Adipocyte (in vitro differentiated cells): Measurements from ENCODE around the gene TTC7B.

ENCODE experiments used
- DNase-seq: peaks from one replicate; pipeline ENCODE4 v3.0.0-alpha.2; 2015; ENCODE audit warnings: low read depth
- H3K27me3 ChIP-seq: replicated peaks from 2 replicates; pipeline ENCODE4 v1.7.0; 2013; ENCODE audit warnings: mild to moderate bottlenecking, low read length, moderate library complexity; ENCODE audit not compliant: control insufficient read depth, insufficient read depth
- H3K36me3 ChIP-seq: 2 replicates; pipeline ENCODE4 v1.7.0; 2013; ENCODE audit warnings: low read length, mild to moderate bottlenecking, moderate library complexity; ENCODE audit not compliant: control insufficient read depth, insufficient read depth, severe bottlenecking
- H3K4me1 ChIP-seq: 2 replicates; pipeline ENCODE4 v1.7.0; 2013; ENCODE audit warnings: mild to moderate bottlenecking, low read length, moderate library complexity; ENCODE audit not compliant: control insufficient read depth, insufficient read depth
- H3K4me3 ChIP-seq: 2 replicates; pipeline ENCODE4 v1.7.0; 2013; ENCODE audit warnings: mild to moderate bottlenecking, low read length, moderate library complexity
- H3K9ac ChIP-seq: 2 replicates; pipeline ENCODE4 v1.7.0; 2013; ENCODE audit warnings: mild to moderate bottlenecking, low read length, moderate library complexity
- H3K9me3 ChIP-seq: 2 replicates; pipeline ENCODE4 v1.7.0; 2013; ENCODE audit warnings: mild to moderate bottlenecking, low read length, moderate library complexity; ENCODE audit not compliant: control insufficient read depth

TTC7B gene

DNA sequence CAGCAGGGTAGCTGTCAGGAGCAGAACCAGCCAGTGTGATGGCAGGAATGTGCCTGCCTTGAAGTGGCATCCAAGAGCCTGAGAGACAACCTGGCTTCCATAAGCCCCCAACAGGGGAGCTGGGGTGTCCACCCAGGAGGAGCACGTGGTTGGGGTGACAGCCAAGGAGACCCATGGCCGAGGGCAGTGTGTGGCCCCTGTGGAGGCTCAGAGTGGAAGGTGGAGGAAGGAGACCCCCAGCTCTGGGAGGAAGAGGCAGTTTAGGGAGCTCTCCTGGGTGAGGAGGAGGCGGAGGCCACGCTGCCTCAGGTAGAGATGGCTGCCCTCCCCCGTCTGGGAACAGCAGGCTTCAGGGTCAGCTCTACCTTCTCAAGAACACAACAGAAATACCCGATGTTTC, 272.4 kb downstream of the TTC7B start:
- no peak overlapping the region for H3K9ac ChIP-seq
- no peaks in the 10 kb centered on the region for H3K4me1 ChIP-seq
- no peaks in the 10 kb centered on the region for H3K36me3 ChIP-seq
- no peak for DNase-seq
- H3K27me3 ChIP-seq, result no peaks in the 10 kb centered on the region
- no peak overlapping the region for H3K4me3 ChIP-seq
- no peaks in the 10 kb centered on the region for H3K9me3 ChIP-seq

DNA sequence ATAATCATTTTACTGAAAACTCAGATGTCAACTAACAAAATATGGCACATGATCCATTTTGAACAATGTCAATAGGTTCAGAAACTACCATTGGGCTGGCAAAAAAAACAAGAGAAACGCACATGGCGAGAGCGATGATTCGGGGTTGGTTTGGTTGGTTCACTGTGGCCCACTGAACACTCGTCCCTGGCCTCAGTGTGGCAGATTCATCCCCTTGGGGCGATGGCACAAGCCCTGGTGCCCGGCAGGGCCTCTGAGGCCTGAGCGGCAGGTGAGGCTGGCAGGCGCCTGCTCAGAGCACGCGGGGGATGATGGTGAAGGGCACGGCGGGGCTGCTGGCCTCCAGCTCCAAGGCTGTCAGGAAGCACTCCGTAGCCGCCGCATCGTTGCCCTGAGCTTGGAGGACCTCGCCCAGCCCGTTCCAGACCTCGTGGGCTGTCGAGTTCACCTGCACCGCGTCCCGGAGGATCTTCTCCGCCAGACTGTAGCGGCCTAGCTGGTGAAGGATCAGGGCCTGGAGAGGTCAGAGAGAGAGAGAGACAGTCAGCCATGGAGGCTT, 275.1 kb downstream of the TTC7B start:
- Histone ChIP-seq H3K27me3 (no peaks in the 10 kb centered on the region), H3K36me3 (no peaks in the 10 kb centered on the region), H3K4me3 (no peak overlapping the region), H3K9me3 (no peaks in the 10 kb centered on the region), H3K9ac (no peak overlapping the region), H3K4me1 (no peaks in the 10 kb centered on the region)
- no peak for DNase-seq

DNA sequence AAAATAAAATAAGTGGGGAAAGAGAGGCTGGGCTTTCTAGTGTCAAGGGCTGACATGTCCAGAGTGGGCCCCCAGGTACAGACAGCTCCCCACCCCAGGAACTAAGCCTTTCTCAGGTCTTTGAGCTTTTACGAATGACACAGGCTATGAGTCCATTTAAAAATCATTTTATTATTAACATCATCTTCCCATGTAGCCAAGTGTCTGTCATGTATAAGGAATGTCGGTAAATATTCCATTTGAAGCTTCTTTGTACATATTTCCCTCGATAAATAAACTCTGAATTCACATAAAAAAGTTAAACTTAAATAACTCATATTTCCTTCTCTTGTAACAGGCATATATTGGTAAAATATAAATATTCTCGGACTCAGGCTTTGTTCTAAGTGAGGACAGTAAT, 275.8 kb downstream of the TTC7B start:
- Histone ChIP-seq H3K36me3 (no peaks in the 10 kb centered on the region), H3K9ac (no peak overlapping the region), H3K4me1 (no peaks in the 10 kb centered on the region), H3K9me3 (no peaks in the 10 kb centered on the region), H3K27me3 (no peaks in the 10 kb centered on the region), H3K4me3 (no peak overlapping the region)
- DNase-seq, result no peak

DNA sequence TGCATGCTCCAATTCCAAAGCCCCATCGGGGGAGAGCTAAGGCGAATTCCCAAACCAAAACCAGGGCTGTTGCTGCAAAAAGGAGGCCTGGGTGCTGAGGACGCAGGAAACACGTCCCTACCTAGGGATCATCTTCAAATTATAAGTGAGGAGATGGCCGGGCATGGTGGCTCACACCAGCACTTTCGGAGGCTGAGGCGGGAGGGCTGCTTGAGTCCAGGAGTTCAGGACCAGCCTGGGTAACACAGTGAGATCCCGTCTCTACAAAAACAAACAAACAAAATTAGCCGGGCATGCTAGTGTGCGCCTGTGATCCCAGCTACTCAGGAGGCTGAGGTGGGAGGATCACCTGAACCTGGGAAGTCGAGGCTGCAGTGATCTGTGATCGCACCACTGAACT, 276.2 kb downstream of the TTC7B start:
- H3K9me3 ChIP-seq, result no peaks in the 10 kb centered on the region
- no peaks in the 10 kb centered on the region for H3K27me3 ChIP-seq
- H3K4me1 ChIP-seq, result no peaks in the 10 kb centered on the region
- H3K4me3 ChIP-seq, result no peak overlapping the region
- no peak overlapping the region for H3K9ac ChIP-seq
- DNase-seq, result no peak
- H3K36me3 ChIP-seq, result no peaks in the 10 kb centered on the region

DNA sequence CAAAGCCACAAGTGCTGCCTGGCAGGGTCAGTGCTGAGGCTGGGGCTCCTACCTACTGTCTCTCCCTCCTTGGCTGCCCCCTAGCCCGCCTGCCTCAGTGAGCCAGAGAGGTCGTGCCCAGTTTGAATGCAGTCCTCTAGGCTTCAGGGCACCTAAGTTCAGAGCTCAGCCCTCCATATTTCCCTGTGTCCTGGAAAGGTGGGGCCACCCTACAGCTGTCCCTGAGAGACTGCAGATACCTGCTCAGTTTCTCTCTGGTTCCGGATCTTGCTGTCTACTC, 276.8 kb downstream of the TTC7B start:
- DNase-seq, result no peak
- no peaks in the 10 kb centered on the region for H3K4me1 ChIP-seq
- no peaks in the 10 kb centered on the region for H3K27me3 ChIP-seq
- H3K9me3 ChIP-seq, result no peaks in the 10 kb centered on the region
- no peak overlapping the region for H3K4me3 ChIP-seq
- H3K36me3 ChIP-seq, result no peaks in the 10 kb centered on the region
- no peak overlapping the region for H3K9ac ChIP-seq

DNA sequence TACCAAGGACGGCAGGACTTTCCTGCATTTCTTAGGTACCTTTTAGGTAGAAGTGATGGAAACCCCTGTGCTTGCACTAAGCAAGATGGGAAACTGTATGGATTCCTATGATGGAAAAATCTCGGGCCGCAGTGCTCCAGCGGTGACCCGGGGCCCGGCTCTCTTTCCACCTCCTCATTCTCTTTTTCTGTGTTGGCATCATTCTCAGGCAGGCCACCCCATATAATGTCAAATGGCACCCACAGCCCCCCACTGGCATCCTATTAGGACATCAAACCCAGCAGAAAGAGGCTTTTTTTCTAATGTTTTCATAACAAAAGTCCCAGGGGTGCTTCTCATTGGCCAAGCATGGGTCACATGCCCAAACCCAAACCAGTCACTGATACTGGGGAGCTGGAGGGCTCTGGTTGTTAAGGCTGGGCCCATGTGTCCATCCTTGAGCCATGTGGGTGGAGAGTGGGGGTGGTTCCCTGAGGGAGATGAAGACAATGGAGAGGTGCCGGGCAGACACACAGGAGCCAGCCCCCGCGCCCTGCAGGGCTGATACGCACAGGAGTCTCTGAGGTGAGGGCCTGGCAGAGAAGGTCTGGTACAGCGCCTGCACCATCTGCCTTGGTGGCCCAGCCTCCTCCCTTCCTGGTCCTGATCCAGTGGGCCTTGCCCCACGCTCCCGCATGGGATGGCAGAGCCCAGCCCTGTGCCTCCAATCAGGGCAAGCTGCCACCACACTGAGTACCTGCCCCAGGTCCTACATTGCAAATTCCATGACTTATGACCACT, 277.3 kb downstream of the TTC7B start:
- Histone ChIP-seq H3K4me1 (peaks cover 4% of the 10 kb centered on the region), H3K27me3 (no peaks in the 10 kb centered on the region), H3K4me3 (no peak overlapping the region), H3K9ac (no peak overlapping the region), H3K9me3 (no peaks in the 10 kb centered on the region), H3K36me3 (no peaks in the 10 kb centered on the region)
- DNase-seq, result no peak

DNA sequence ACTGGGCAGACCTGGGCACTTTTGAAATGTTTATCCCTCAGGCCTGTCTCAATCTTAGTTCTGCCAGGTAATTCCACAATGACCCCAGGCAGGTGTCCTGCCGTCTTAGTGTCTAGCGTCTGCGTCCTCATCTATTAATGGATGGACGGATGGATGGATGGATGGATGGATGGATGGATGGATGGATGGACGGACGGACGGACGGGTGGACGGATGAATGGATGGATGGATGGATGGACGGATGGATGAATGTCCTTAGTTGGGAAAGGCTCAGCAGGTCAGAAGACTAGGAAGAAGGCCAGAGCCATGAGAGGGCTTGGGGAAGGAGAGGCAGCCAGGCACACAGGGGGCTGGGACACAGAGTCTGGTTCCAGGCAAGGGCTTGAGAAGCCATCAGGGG, 278.1 kb downstream of the TTC7B start:
- Histone ChIP-seq H3K4me3 (no peak overlapping the region), H3K9me3 (no peaks in the 10 kb centered on the region), H3K36me3 (no peaks in the 10 kb centered on the region), H3K9ac (no peak overlapping the region), H3K4me1 (peaks cover 6% of the 10 kb centered on the region), H3K27me3 (no peaks in the 10 kb centered on the region)
- DNase-seq, result no peak

DNA sequence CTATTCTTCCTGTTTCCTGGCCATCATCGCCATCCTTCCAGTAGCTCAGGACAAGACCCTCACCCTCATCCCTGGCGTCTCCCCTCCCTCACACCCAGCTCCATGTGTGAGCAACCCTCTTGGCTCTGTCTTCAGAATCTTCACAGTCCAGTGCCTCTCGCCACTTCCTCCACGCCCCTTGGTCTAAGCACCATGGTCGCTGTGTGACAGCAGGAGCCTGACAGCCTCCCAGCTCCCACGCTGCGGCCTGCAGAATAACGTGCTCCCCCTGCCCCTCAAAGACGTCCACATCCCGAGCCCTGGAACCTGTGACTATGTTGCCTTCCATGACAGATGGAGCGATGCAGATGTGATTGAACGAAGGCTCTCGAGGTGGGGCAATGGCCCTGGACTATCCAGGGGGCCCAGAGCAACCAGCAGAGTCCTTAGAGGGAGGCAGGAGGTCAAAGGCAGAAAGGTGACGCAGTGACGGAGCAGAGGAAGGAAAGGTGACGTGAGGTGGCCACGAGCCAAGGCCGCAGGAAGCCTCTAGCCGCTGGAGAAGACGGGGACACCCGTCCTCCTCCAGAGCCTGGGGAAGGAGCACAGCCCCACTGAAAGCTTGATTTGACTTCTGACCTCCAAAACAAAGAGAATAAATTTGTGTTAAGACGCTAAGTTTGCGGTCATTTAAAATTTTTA, 279.6 kb downstream of the TTC7B start:
- H3K9ac ChIP-seq, result no peak overlapping the region
- H3K4me3 ChIP-seq, result no peak overlapping the region
- no peaks in the 10 kb centered on the region for H3K36me3 ChIP-seq
- DNase-seq, result no peak
- H3K27me3 ChIP-seq, result no peaks in the 10 kb centered on the region
- H3K9me3 ChIP-seq, result no peaks in the 10 kb centered on the region
- peaks cover 6% of the 10 kb centered on the region for H3K4me1 ChIP-seq

DNA sequence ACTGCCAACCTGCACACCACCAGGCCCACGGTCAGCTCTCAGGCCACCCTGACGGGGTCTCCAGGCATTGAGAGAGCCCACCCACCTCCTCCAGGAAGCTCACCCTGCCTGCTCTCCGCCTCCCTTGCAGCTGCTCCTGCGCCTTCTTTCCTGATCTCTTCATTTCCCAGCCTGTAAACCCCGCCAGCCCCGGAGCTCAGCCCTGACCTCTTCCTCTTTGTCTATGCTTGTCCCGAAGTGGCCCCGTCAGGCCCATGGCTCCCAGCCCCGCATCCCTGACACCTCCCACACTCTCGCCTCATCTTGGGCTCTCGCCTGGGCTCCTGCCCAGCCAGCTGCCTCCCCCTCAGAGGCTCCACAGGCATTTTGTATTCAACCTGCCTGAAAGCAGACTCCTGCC, 280.1 kb downstream of the TTC7B start:
- Histone ChIP-seq H3K36me3 (no peaks in the 10 kb centered on the region), H3K27me3 (no peaks in the 10 kb centered on the region), H3K9me3 (no peaks in the 10 kb centered on the region), H3K4me3 (no peak overlapping the region), H3K9ac (no peak overlapping the region), H3K4me1 (peaks cover 6% of the 10 kb centered on the region)
- DNase-seq, result no peak

DNA sequence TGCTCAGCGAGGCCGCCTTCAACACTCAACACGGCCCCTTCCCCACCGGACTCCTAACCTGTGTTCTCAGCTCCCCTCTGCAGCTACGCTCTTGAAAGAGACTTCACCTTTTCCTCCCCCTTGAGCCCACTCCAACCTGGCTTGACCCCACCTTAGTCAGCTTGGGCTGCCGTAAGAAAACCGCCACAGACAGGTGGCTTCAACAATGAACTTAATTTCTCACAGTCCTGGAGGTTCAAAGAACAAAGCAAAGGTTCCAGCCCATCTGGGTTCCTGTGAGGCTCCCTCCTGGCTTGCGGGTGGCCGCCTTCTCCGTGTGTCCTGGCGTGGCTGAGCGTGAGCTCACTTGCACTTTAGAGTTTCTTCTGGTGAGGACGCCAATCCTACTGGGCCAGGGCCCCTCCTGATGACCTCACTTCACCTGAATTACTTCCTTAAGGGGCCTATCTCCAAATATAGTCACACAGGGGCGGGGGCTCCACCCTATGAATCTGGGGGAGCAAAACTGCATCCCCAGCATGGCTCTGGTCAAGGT, 280.6 kb downstream of the TTC7B start:
- Histone ChIP-seq H3K9me3 (no peaks in the 10 kb centered on the region), H3K27me3 (no peaks in the 10 kb centered on the region), H3K9ac (no peak overlapping the region), H3K4me1 (peaks cover 6% of the 10 kb centered on the region), H3K36me3 (no peaks in the 10 kb centered on the region), H3K4me3 (no peak overlapping the region)
- DNase-seq, result no peak

DNA sequence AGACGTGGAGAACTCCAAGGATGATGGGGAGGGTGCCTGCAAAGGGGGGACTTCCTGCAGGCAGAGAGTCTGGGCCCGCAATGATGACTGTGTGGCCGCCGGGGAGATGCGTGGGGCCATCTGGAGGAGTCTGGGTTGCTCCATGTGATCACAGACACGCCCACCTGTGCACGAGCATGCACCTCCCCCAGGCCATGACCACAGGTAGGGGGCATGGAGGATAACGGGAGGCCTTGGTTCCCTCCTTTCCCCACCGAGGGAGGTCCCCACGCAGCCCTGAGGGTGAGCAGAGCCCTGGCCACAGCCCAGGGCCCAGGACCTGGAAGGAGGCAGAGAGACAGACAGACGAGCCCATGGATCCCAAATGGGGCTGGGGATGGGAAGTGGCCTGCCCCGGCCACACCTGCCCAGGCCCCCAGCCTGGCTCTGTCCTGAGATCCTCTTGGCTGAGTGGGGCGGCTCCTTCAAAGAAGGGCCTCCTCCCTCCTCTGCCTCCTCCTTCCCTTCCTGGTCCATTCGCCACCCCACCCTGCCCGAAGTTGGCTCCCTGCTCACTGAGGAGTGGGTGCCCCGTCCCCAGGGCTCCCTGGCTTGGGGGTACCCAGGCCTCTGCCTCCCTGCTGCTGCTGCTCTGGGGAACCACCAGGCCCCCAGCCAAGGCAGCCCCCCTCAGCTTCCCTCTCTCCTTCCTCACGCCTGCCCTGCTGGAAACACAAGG, 281.2 kb downstream of the TTC7B start:
- no peaks in the 10 kb centered on the region for H3K27me3 ChIP-seq
- H3K36me3 ChIP-seq, result no peaks in the 10 kb centered on the region
- no peaks in the 10 kb centered on the region for H3K9me3 ChIP-seq
- no peak overlapping the region for H3K4me3 ChIP-seq
- H3K9ac ChIP-seq, result no peak overlapping the region
- H3K4me1 ChIP-seq, result peaks cover 6% of the 10 kb centered on the region
- DNase-seq, result no peak
